ENCODE measurements around the gene DKKL1. TPM values are rescaled to one million over a fixed set of nuclear protein-coding genes. Genes with fewer than 3 reads are reported as not detected.

DKKL1 gene
- total and polyA plus RNA-seq, 2 of the 4 experiments (the other 2 are of a cell fraction): 0.67 TPM; not detected in 1

- Histone ChIP-seq H2AFZ (replicated peaks; ENCODE audit: low read length, poor library complexity) (no peak overlapping the region), H2BK120ac (ENCODE audit: low read depth, low read length) (no peak overlapping the region), H3K4me1 (ENCODE audit: control insufficient read depth, insufficient read depth, low read length) (peaks cover 2% of the 10 kb centered on the region; the same call in 1 of the 2 replicates), H3K23ac (ENCODE audit: low read depth, low read length) (no peak overlapping the region), H4K5ac (ENCODE audit: low read depth, low read length) (no peak overlapping the region), H3K56ac (ENCODE audit: extremely low read depth, insufficient read depth, low read length) (no peak overlapping the region), H3K14ac (replicated peaks; ENCODE audit: low read depth, low read length) (no peak overlapping the region), H3K9ac (ENCODE audit: low read depth, low read length) (no peak overlapping the region), H3K27me3 (ENCODE audit: control insufficient read depth, insufficient read depth, low read length) (peaks cover 86% of the 10 kb centered on the region), H3K9me1 (ENCODE audit: insufficient read depth, low read length) (no peaks in the 10 kb centered on the region), H3K4me2 (ENCODE audit: low read depth, low read length) (no peak overlapping the region), H3K79me1 (ENCODE audit: low read depth in 1 of 2, low read length in 2 of 2) (no peaks in the 10 kb centered on the region), H3K4me3 (ENCODE audit: insufficient read depth, low read depth, low read length) (no peak overlapping the region), H4K20me1 (ENCODE audit: insufficient read depth, low read length) (no peaks in the 10 kb centered on the region), H3K4ac (ENCODE audit: low read depth, low read length) (no peak overlapping the region), H2BK15ac (ENCODE audit: low read depth, low read length) (no peak overlapping the region), H4K91ac (ENCODE audit: insufficient read depth, low read depth, low read length) (no peak overlapping the region), H2BK20ac (ENCODE audit: low read depth, low read length) (no peak overlapping the region), H2AK5ac (ENCODE audit: low read depth, low read length) (no peak overlapping the region), H2BK5ac (ENCODE audit: low read depth, low read length, poor library complexity, severe bottlenecking) (no peak overlapping the region), H2AK9ac (replicated peaks; ENCODE audit: low read depth, low read length, poor library complexity) (no peak overlapping the region), H3K9me3 (ENCODE audit: control insufficient read depth, insufficient read depth, low read length) (no peaks in the 10 kb centered on the region), H4K8ac (ENCODE audit: low read depth in 2 of 2, low read length in 2 of 2) (no peak overlapping the region), H3K36me3 (ENCODE audit: control insufficient read depth, insufficient read depth, low read length) (no peaks in the 10 kb centered on the region), H3K18ac (ENCODE audit: low read depth, low read length) (no peak overlapping the region), H3K27ac (ENCODE audit: insufficient read depth, low read length) (no peak overlapping the region)
- dilution Hi-C loops (cut with HindIII; ENCODE audit: low sequenced_read_pairs, unreplicated experiment) (no loop called here), intact Hi-C loops (cut with micrococcal nuclease) (no loop called here), in situ Hi-C loops (cut with MboI; ENCODE audit: low sequenced_read_pairs) (no loop called here)
- TF ChIP-seq MAZ (IDR thresholded peaks at IDR 0.05; ENCODE audit: borderline replicate concordance, low read depth, low read length) (no peak), CTCF (conservative IDR thresholded peaks at IDR 0.05; ENCODE audit: low read depth, low read length) (no peak), POLR2A (IDR thresholded peaks at IDR 0.05; ENCODE audit: low read depth, low read length) (no peak), NFE2L2 (IDR thresholded peaks at IDR 0.05; ENCODE audit: low read depth, low read length) (no peak), SMC3 (IDR thresholded peaks at IDR 0.05; ENCODE audit: low read depth, low read length) (no peak), CEBPB (IDR thresholded peaks at IDR 0.05; ENCODE audit: low read depth, low read length) (no peak), RCOR1 (IDR thresholded peaks at IDR 0.05; ENCODE audit: insufficient replicate concordance, low read length) (no peak), MXI1 (IDR thresholded peaks at IDR 0.05; ENCODE audit: borderline replicate concordance, low read depth, low read length) (no peak), BHLHE40 (IDR thresholded peaks at IDR 0.05; ENCODE audit: low read depth, low read length) (no peak), CHD1 (IDR thresholded peaks at IDR 0.05; ENCODE audit: low read depth, low read length) (no peak)
- TF ChIP-seq, protein P1, sequence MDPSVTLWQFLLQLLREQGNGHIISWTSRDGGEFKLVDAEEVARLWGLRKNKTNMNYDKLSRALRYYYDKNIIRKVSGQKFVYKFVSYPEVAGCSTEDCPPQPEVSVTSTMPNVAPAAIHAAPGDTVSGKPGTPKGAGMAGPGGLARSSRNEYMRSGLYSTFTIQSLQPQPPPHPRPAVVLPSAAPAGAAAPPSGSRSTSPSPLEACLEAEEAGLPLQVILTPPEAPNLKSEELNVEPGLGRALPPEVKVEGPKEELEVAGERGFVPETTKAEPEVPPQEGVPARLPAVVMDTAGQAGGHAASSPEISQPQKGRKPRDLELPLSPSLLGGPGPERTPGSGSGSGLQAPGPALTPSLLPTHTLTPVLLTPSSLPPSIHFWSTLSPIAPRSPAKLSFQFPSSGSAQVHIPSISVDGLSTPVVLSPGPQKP (IDR thresholded peaks at IDR 0.05; ENCODE audit: borderline replicate concordance, low read depth, low read length): no peak
- TF ChIP-seq, protein P2, sequence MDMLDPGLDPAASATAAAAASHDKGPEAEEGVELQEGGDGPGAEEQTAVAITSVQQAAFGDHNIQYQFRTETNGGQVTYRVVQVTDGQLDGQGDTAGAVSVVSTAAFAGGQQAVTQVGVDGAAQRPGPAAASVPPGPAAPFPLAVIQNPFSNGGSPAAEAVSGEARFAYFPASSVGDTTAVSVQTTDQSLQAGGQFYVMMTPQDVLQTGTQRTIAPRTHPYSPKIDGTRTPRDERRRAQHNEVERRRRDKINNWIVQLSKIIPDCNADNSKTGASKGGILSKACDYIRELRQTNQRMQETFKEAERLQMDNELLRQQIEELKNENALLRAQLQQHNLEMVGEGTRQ (IDR thresholded peaks at IDR 0.05; ENCODE audit: low read depth, low read length): no peak
- ChIA-PET POLR2A (ENCODE audit: unreplicated experiment) (no interaction called here), CTCF (interaction anchor here (0.5 kb wide), 1 partner anchor 13 kb away, joined by 3 read pairs; no protein-coding TSS in a partner anchor)
- DNase-seq (no peak), ATAC-seq (ENCODE audit: low read depth) (no peak)
- no TSS peak for BruUV-seq (replicated peaks)
- no CpG with 5 or more reads among the region's 2 CpGs for WGBS, 2 experiments (ENCODE audit: extremely low coverage in 2 of 2, insufficient read length in 1 of 2)
Observed at GRCh38 chr19:49419173-49419572, 55.5 kb downstream of the DKKL1 start.
